Neuronal stem cell (in vitro differentiated cells): ENCODE data around the gene MAPT.

Experiments
- DNase-seq: peaks from one replicate; pipeline ENCODE4 v3.0.0-alpha.2; 2013; ENCODE audit warnings: low spot score
- H2AFZ ChIP-seq: one replicate; pipeline ENCODE4 v1.6.1; 2013; ENCODE audit warnings: mild to moderate bottlenecking, low read length, inconsistent platforms
- H2AK5ac ChIP-seq: 2 replicates; pipeline ENCODE4 v1.6.1; 2013; ENCODE audit warnings: low read depth, mild to moderate bottlenecking, inconsistent platforms, low read length, moderate library complexity, mixed read lengths
- H2BK120ac ChIP-seq: 2 replicates; pipeline ENCODE4 v1.6.1; 2013; ENCODE audit warnings: low read depth, mild to moderate bottlenecking, inconsistent platforms, low read length, moderate library complexity, mixed read lengths
- H2BK12ac ChIP-seq: one replicate; pipeline ENCODE4 v1.6.1; 2013; ENCODE audit warnings: low read length, inconsistent platforms
- H2BK15ac ChIP-seq: 2 replicates; pipeline ENCODE4 v1.6.1; 2013; ENCODE audit warnings: mild to moderate bottlenecking, low read length, inconsistent platforms, mixed read lengths
- H2BK5ac ChIP-seq: one replicate; pipeline ENCODE4 v1.6.1; 2013; ENCODE audit warnings: inconsistent platforms, mild to moderate bottlenecking, low read length, moderate library complexity
- H3K14ac ChIP-seq: one replicate; pipeline ENCODE4 v1.6.1; 2013; ENCODE audit warnings: low read length, inconsistent platforms
- H3K18ac ChIP-seq: 2 replicates; pipeline ENCODE4 v1.6.1; 2013; ENCODE audit warnings: low read length, inconsistent platforms
- H3K23ac ChIP-seq: 2 replicates; pipeline ENCODE4 v1.6.1; 2013; ENCODE audit warnings: low read depth, mild to moderate bottlenecking, mixed read lengths, low read length, inconsistent platforms; ENCODE audit not compliant: poor library complexity
- H3K27ac ChIP-seq: replicated peaks from 3 replicates; pipeline ENCODE4 v1.5.1; 2013; ENCODE audit warnings: low read length, inconsistent platforms
- H3K27me3 ChIP-seq, 3 experiments: 2 replicates each; pipeline ENCODE4 v1.6.1; 2013; ENCODE audit warnings: low read length in 3 of 3, mild to moderate bottlenecking in 2 of 3, inconsistent platforms in 1 of 3, low read depth in 1 of 3, mixed read lengths in 1 of 3, moderate library complexity in 1 of 3; ENCODE audit not compliant: control insufficient read depth in 3 of 3, insufficient read depth in 3 of 3
- H3K36me3 ChIP-seq, 2 donors: replicated peaks in 1 of 2; 2 replicates each; pipeline ENCODE4 v1.6.1; 2013; ENCODE audit warnings: low read length in 2 of 2; ENCODE audit not compliant: control insufficient read depth in 2 of 2, insufficient read depth in 2 of 2
- H3K4ac ChIP-seq: 2 replicates; pipeline ENCODE4 v1.6.1; 2013; ENCODE audit warnings: inconsistent platforms, mild to moderate bottlenecking, low read length, moderate library complexity
- H3K4me1 ChIP-seq, 2 donors: 1 replicate in 1 of 2; 2 replicates in 1 of 2; pipeline ENCODE4 v1.6.1; 2013; ENCODE audit warnings: low read length in 2 of 2, low read depth in 1 of 2; ENCODE audit not compliant: control insufficient read depth in 2 of 2, insufficient read depth in 1 of 2
- H3K4me2 ChIP-seq: one replicate; pipeline ENCODE4 v1.6.1; 2013; ENCODE audit warnings: mild to moderate bottlenecking, low read length, inconsistent platforms; ENCODE audit not compliant: insufficient read depth, poor library complexity, severe bottlenecking
- H3K4me3 ChIP-seq, 2 donors: 2 replicates each; pipeline ENCODE4 v1.5.1; 2013; ENCODE audit warnings: low read length in 2 of 2, mild to moderate bottlenecking in 2 of 2, inconsistent platforms in 1 of 2, moderate library complexity in 1 of 2
- H3K79me1 ChIP-seq: one replicate; pipeline ENCODE4 v1.6.1; 2013; ENCODE audit warnings: low read depth, mild to moderate bottlenecking, inconsistent platforms, low read length, moderate library complexity
- H3K9ac ChIP-seq: one replicate; pipeline ENCODE4 v1.6.1; 2013; ENCODE audit warnings: mild to moderate bottlenecking, low read depth, low read length, inconsistent platforms; ENCODE audit not compliant: poor library complexity
- H3K9me3 ChIP-seq, 2 donors: replicated peaks in 1 of 2; 2 replicates each; pipeline versions ENCODE3 to v1.6.1; 2013; ENCODE audit warnings: low read length in 2 of 2, mild to moderate bottlenecking in 2 of 2, inconsistent platforms in 1 of 2, low read depth in 1 of 2, mixed read lengths in 1 of 2, moderate library complexity in 1 of 2; ENCODE audit not compliant: control insufficient read depth in 2 of 2, insufficient read depth in 1 of 2
- H4K8ac ChIP-seq: one replicate; pipeline ENCODE4 v1.6.1; 2013; ENCODE audit warnings: low read depth, mild to moderate bottlenecking, inconsistent platforms, low read length, moderate library complexity
- H4K91ac ChIP-seq: one replicate; pipeline ENCODE4 v1.6.1; 2013; ENCODE audit warnings: low read length, low read depth, mild to moderate bottlenecking, inconsistent platforms; ENCODE audit not compliant: poor library complexity
- WGBS, 2 donors: extraction: QIAGEN DNeasy Blood & Tissue Kit; methylation state at CpG; one replicate each; pipeline ENCODE4 v1.1.7; 2013; ENCODE audit warnings: missing lambda C conversion rate in 2 of 2, mixed read lengths in 1 of 2; ENCODE audit not compliant: insufficient read length in 2 of 2, insufficient replicate concordance in 1 of 2; ENCODE audit errors: extremely low coverage in 2 of 2; 5-methylcytosine and 5-hydroxymethylcytosine counted together

The MAPT gene

DNA sequence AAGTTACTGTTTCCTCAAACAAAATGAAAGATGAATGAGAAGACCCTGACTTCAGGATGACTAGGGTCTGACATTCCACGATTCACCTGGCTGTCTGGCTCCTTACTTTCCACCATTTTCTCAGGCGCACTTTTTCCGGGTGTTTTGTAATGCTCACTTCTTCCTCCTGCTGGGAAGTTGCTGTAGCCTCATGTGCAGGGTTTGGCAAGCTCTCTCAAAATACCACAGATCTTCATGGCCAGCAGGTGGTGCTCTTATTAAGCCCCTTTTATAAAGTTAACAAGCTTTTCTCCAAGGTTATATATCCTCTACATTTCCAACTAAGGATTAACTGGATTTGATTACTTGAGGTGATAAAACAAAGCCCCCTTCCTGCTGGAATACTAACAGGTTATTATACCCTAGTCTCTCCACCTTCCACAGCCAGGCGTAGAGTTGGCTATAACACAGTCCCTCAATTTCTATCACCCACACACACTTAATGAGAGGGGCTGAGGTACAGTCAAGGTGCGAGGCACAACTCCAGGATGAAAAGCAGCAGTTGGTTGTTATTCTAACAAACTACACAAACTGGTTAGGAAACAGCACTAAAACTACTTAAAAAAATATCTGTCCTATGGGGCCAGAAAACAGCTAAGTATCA lies 150.1 kb downstream of the MAPT start:
- Histone ChIP-seq H2BK15ac (no peak overlapping the region), H3K23ac (no peak overlapping the region), H2BK120ac (no peak overlapping the region), H3K4me2 (no peak overlapping the region), H4K91ac (no peak overlapping the region), H3K27ac (peak overlapping the region; percentile 21), H4K8ac (no peak overlapping the region), H3K4ac (no peak overlapping the region), H3K9ac (no peak overlapping the region), H3K14ac (no peak overlapping the region), H2BK5ac (no peak overlapping the region), H3K27me3 (no peaks in the 10 kb centered on the region), H3K79me1 (no peaks in the 10 kb centered on the region), H3K4me1 (peaks cover 3 to 4% of the 10 kb centered on the region in 2 donors), H3K36me3 (peaks cover 19 to 95% of the 10 kb centered on the region in 2 donors), H3K4me3 (no peak overlapping the region), H2BK12ac (no peak overlapping the region), H3K9me3 (no peaks in the 10 kb centered on the region), H2AK5ac (no peak overlapping the region), H2AFZ (no peak overlapping the region), H3K18ac (no peak overlapping the region)
- DNase-seq, result peak; percentile 58
- no CpG with 5 or more reads among the region's 5 CpGs for WGBS, 2 donors

DNA sequence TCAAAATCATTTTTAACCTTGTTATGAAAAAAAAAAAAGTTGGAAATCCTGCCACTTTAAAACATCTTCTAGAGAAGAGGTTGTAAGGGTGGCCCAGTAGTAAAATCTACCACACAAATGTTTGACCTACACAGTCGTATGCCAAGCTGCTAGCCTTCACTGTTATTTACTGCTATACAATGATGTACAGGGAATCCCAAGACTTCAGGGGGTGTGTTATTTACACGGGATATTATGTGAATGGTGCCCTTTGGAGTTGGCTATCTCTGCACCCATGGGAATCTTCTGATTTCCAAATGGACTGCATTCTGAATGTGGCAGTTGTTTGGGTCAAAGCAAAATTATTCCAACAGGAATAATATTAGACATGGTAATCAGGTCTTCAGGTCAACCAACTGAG lies 150.6 kb downstream of the MAPT start:
- no peaks in the 10 kb centered on the region for H3K9me3 ChIP-seq
- no peak overlapping the region for H3K14ac ChIP-seq
- H4K8ac ChIP-seq, result no peak overlapping the region
- DNase-seq, result no peak
- no peak overlapping the region for H2BK120ac ChIP-seq
- no peak overlapping the region for H3K4ac ChIP-seq
- peaks cover 3 to 4% of the 10 kb centered on the region in 2 donors for H3K4me1 ChIP-seq
- no peak overlapping the region for H3K9ac ChIP-seq
- no peak overlapping the region for H2BK12ac ChIP-seq
- H3K27ac ChIP-seq, result no peak overlapping the region
- H3K18ac ChIP-seq, result no peak overlapping the region
- H3K23ac ChIP-seq, result no peak overlapping the region
- H3K36me3 ChIP-seq, result peaks cover 18 to 95% of the 10 kb centered on the region in 2 donors
- no peak overlapping the region for H2BK5ac ChIP-seq
- H2BK15ac ChIP-seq, result no peak overlapping the region
- H2AFZ ChIP-seq, result no peak overlapping the region
- H3K27me3 ChIP-seq, result no peaks in the 10 kb centered on the region
- no peak overlapping the region for H3K4me2 ChIP-seq
- H3K4me3 ChIP-seq, result no peak overlapping the region
- H4K91ac ChIP-seq, result no peak overlapping the region
- H3K79me1 ChIP-seq, result no peaks in the 10 kb centered on the region
- WGBS, 2 donors, result no CpG with 5 or more reads among the region's 2 CpGs
- H2AK5ac ChIP-seq, result no peak overlapping the region

DNA sequence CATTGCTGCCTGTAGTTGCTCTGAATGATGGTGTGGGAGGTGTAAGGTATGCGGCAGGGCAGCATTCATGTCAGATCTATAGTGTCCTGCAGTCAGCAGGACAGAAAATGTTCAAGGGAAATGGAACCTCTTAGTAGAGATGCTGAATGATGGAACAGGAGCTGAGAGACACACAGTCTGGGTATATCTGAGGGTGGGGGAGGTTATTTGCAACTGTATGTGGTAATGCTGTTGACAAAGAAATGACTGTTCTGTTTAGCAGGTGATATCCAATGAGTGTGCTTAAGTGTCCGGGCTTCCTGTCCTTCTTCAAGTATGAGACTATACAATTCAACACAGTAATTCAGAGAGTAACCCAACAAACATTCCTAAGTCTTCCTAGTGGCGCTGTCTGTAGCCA lies 151.3 kb downstream of the MAPT start:
- Histone ChIP-seq H4K91ac (no peak overlapping the region), H3K23ac (no peak overlapping the region), H3K9ac (no peak overlapping the region), H4K8ac (no peak overlapping the region), H3K27me3 (no peaks in the 10 kb centered on the region), H3K18ac (no peak overlapping the region), H2BK15ac (no peak overlapping the region), H3K4me3 (no peak overlapping the region), H2BK120ac (no peak overlapping the region), H2AFZ (no peak overlapping the region), H2BK5ac (no peak overlapping the region), H2AK5ac (no peak overlapping the region), H3K9me3 (no peaks in the 10 kb centered on the region), H2BK12ac (no peak overlapping the region), H3K79me1 (no peaks in the 10 kb centered on the region), H3K36me3 (peaks cover 23 to 95% of the 10 kb centered on the region in 2 donors), H3K4ac (no peak overlapping the region), H3K14ac (no peak overlapping the region), H3K27ac (no peak overlapping the region), H3K4me1 (peaks cover 3 to 4% of the 10 kb centered on the region in 2 donors), H3K4me2 (no peak overlapping the region)
- no CpG with 5 or more reads among the region's 3 CpGs for WGBS, 2 donors
- DNase-seq, result no peak

DNA sequence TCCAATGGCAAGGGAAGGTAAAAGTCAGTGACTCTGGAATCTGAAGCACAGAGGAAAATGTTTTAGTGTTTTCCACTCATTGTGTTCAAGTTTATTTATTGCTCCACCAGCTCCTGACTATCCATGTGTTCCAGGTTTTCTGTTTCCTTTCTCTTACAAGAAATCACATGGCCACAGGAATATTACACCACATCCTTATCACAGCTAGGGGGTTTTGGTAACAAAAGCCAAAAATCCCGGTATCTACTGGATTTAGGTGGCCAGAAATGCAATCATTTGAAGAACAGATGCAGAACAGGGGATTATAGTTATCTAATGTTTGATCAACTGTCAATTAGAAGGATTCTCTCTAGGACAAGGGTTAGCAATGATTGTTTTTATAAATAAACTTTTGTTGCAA lies 152.6 kb downstream of the MAPT start:
- Histone ChIP-seq H3K4me1 (peaks cover 3 to 4% of the 10 kb centered on the region in 2 donors), H2BK5ac (no peak overlapping the region), H3K23ac (no peak overlapping the region), H3K14ac (no peak overlapping the region), H3K9me3 (no peaks in the 10 kb centered on the region), H4K91ac (no peak overlapping the region), H3K9ac (no peak overlapping the region), H3K4me3 (no peak overlapping the region), H4K8ac (no peak overlapping the region), H2AK5ac (no peak overlapping the region), H2BK120ac (no peak overlapping the region), H3K36me3 (peaks cover 24 to 97% of the 10 kb centered on the region in 2 donors), H2AFZ (no peak overlapping the region), H3K18ac (no peak overlapping the region), H3K79me1 (no peaks in the 10 kb centered on the region), H3K4ac (no peak overlapping the region), H2BK15ac (no peak overlapping the region), H3K27ac (no peak overlapping the region), H3K4me2 (no peak overlapping the region), H3K27me3 (no peaks in the 10 kb centered on the region), H2BK12ac (no peak overlapping the region)
- WGBS, 2 donors, result no CpG with 5 or more reads among the region's 1 CpG
- DNase-seq, result no peak
